ENCODE data around the gene KCNC1.

The KCNC1 gene

DNA sequence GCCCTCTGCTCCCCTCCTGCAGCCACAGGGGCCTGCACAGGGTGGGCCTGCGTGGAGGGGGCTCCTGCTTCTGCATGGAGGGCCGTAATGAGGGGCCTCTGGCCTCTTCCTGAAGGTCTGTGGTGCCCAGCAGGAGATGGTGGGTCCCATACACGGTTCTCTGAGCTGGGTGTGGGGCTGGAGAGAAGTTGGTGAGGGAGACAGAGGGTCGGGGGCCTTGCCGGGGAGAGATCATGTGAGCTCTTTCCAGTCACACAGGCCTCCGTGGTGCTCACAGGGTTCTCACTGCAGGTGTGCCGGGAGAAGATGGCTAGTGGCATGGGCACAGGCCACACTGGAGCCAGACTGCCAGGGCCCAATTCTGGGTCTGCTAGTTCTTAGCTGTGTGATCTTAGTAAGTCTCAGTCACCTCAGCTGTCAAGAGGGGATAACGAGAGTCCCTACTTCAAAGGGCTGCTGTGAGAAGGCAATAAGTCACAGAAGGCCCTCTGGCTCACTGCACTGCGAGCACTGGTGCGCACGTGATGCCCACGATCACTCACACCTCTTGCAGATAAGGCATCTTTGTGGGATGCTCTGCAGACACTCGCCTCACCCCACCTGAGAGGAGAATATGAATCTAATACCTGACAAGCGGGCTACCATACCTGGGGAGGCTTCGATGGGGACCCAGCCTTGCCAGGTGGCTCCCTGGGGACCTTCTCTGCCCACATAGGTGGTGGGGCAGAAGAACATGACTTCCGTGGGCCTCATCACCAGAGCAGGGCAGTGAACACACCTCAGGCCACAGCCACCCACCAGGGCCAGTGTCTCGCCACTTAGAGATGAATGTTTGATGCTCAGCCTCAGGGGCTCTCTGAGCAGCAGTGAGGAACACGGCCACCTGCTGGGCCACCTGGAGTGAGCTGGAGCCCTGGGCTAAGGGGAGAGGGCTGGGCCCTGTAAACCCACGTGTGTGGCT, 14.5 kb downstream of the KCNC1 start:
- TF ChIP-seq, protein P1, sequence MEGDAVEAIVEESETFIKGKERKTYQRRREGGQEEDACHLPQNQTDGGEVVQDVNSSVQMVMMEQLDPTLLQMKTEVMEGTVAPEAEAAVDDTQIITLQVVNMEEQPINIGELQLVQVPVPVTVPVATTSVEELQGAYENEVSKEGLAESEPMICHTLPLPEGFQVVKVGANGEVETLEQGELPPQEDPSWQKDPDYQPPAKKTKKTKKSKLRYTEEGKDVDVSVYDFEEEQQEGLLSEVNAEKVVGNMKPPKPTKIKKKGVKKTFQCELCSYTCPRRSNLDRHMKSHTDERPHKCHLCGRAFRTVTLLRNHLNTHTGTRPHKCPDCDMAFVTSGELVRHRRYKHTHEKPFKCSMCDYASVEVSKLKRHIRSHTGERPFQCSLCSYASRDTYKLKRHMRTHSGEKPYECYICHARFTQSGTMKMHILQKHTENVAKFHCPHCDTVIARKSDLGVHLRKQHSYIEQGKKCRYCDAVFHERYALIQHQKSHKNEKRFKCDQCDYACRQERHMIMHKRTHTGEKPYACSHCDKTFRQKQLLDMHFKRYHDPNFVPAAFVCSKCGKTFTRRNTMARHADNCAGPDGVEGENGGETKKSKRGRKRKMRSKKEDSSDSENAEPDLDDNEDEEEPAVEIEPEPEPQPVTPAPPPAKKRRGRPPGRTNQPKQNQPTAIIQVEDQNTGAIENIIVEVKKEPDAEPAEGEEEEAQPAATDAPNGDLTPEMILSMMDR (IDR thresholded peaks at IDR 0.05; ENCODE audit: control insufficient read depth, extremely low read depth, insufficient read depth) = no peak
- no peak overlapping the region for H3K4me3 ChIP-seq (ENCODE audit: low read depth, low read length)
- DNase-seq (ENCODE audit: low read depth) = no peak

GRCh38 chr11:17750013-17750800, 15.6 kb downstream of the KCNC1 start:
- DNase-seq (ENCODE audit: low read depth) = no peak
- TF ChIP-seq, protein P1 (IDR thresholded peaks at IDR 0.05; ENCODE audit: control insufficient read depth, extremely low read depth, insufficient read depth) = no peak
- no peak overlapping the region for H3K4me3 ChIP-seq (ENCODE audit: low read depth, low read length)

GRCh38 chr11:17750801-17751165, 16.2 kb downstream of the KCNC1 start:
- H3K4me3 ChIP-seq (ENCODE audit: low read depth, low read length) = no peak overlapping the region
- TF ChIP-seq, protein P1 (IDR thresholded peaks at IDR 0.05; ENCODE audit: control insufficient read depth, extremely low read depth, insufficient read depth) = no peak
- no peak for DNase-seq (ENCODE audit: low read depth)

- H3K4me3 ChIP-seq (ENCODE audit: low read depth, low read length) = no peak overlapping the region
- no peak for DNase-seq (ENCODE audit: low read depth)
- TF ChIP-seq, protein P1 (IDR thresholded peaks at IDR 0.05; ENCODE audit: control insufficient read depth, extremely low read depth, insufficient read depth) = no peak
Measured at GRCh38 chr11:17751558-17751957, 17.0 kb downstream of the KCNC1 start.

- TF ChIP-seq, protein P1 (IDR thresholded peaks at IDR 0.05; ENCODE audit: control insufficient read depth, extremely low read depth, insufficient read depth) = no peak
- H3K4me3 ChIP-seq (ENCODE audit: low read depth, low read length) = no peak overlapping the region
- DNase-seq (ENCODE audit: low read depth) = no peak
Measured at GRCh38 chr11:17752144-17752543, 17.6 kb downstream of the KCNC1 start.

DNA sequence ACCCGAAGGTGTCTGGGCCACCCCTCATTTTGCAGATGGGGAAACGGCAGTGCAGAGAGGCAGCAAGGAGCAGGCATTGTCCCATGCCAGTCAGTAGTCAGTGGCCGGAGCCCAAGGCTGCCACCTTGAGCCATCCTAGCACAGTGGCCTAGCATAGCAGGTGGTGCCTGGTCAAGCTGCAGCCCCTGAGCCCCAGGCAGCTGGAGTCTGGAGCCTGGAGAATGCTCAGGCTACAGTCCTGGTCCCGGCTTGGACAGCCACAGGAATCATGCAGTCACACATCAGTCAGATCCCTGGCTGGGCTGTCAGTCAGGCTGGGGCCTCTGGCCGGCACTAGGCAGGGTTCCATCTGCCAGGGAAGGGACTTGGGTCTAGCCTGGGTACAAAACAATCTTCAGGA, 18.6 kb downstream of the KCNC1 start:
- no peak for DNase-seq (ENCODE audit: low read depth)
- H3K4me3 ChIP-seq (ENCODE audit: low read depth, low read length) = no peak overlapping the region
- TF ChIP-seq, protein P1 (IDR thresholded peaks at IDR 0.05; ENCODE audit: control insufficient read depth, extremely low read depth, insufficient read depth) = no peak

Data from LNCaP clone FGC (cell line).